Rectal smooth muscle tissue (tissue), 1 donor: ENCODE measurements around the gene TACR1.

Source experiments
- H3K27ac ChIP-seq: one replicate; pipeline ENCODE4 v1.7.0; 2013; ENCODE audit warnings: low read depth, low read length, inconsistent platforms
- H3K27me3 ChIP-seq: one replicate; pipeline ENCODE4 v1.7.0; 2013; ENCODE audit warnings: low read length; ENCODE audit not compliant: control insufficient read depth, insufficient read depth
- H3K36me3 ChIP-seq: one replicate; pipeline ENCODE4 v1.7.0; 2013; ENCODE audit warnings: low read length; ENCODE audit not compliant: control insufficient read depth, insufficient read depth
- H3K4me1 ChIP-seq: one replicate; pipeline ENCODE4 v1.7.0; 2013; ENCODE audit warnings: low read length; ENCODE audit not compliant: control insufficient read depth, insufficient read depth
- H3K4me3 ChIP-seq: one replicate; pipeline ENCODE4 v1.7.0; 2013; ENCODE audit warnings: low read length
- H3K9ac ChIP-seq: one replicate; pipeline ENCODE4 v1.7.0; 2013; ENCODE audit warnings: low read length

The TACR1 gene

GRCh38 chr2:75090770-75091515 lies 108.4 kb downstream of the TACR1 start:
- no peak overlapping the region for H3K9ac ChIP-seq
- no peaks in the 10 kb centered on the region for H3K4me1 ChIP-seq
- no peak overlapping the region for H3K4me3 ChIP-seq
- no peaks in the 10 kb centered on the region for H3K36me3 ChIP-seq
- no peak overlapping the region for H3K27ac ChIP-seq
- H3K27me3 ChIP-seq = no peaks in the 10 kb centered on the region

DNA sequence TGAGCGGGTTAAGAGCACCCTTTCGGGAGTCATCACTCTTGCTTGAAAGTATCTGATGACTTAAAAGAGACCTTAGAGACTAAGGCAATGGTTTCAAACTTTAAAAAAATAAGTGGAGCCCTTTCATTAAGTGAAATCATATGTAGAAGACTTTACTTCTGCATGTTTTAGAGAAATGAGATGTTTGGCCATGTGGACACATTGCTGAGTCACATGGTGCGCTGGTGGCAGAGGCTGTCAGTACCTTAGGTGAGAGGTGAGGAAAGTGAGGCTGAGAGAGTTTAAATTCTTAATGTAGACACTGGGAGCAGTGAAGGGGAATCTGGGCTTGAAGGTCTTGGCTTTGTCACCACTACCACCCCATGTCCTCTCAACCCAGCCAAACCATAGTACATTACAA lies 109.8 kb downstream of the TACR1 start:
- H3K36me3 ChIP-seq = no peaks in the 10 kb centered on the region
- H3K4me1 ChIP-seq = no peaks in the 10 kb centered on the region
- H3K9ac ChIP-seq = no peak overlapping the region
- H3K27me3 ChIP-seq = no peaks in the 10 kb centered on the region
- no peak overlapping the region for H3K27ac ChIP-seq
- no peak overlapping the region for H3K4me3 ChIP-seq

DNA sequence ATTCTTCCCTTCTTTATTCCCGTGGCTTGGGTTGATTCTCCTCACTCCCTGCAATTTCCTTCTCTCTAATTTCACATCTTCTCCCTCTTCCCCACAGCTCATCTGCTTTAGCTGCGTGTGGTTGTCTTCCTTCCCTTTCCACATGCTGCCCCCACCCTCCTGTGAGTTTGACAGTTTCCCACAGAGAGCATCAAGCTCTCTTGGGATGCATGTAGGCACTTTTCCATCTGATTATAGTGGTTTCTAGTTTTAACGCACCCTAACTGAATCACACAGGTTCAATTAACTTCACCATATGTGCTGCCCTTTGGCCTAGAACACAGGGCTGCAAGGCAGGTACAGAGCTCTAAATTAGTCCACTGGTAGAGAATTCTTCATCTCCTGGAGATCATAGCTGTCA lies 110.5 kb downstream of the TACR1 start:
- no peaks in the 10 kb centered on the region for H3K36me3 ChIP-seq
- H3K4me1 ChIP-seq = no peaks in the 10 kb centered on the region
- no peak overlapping the region for H3K4me3 ChIP-seq
- no peak overlapping the region for H3K9ac ChIP-seq
- no peaks in the 10 kb centered on the region for H3K27me3 ChIP-seq
- no peak overlapping the region for H3K27ac ChIP-seq

DNA sequence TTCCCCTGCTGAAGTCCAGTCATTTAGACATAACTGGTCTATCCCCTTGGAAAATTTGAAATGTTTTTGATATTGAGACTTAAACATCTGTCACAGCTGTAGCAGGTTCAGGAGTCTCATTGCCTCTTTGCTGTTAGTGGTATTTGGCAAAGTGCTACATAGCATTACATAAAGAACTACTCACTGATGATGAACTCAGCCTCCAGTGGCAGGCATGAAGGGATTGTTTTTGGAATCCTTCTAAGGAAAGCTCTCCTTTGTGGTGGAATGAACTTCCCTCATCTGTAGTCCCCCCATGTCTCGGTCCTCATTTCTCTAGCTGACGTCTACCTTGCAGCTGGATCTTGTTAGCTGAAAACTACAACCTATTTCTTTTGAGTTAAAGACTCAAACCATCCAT lies 111.6 kb downstream of the TACR1 start:
- Histone ChIP-seq H3K27me3 (no peaks in the 10 kb centered on the region), H3K36me3 (no peaks in the 10 kb centered on the region), H3K9ac (no peak overlapping the region), H3K4me3 (no peak overlapping the region), H3K27ac (no peak overlapping the region), H3K4me1 (no peaks in the 10 kb centered on the region)

DNA sequence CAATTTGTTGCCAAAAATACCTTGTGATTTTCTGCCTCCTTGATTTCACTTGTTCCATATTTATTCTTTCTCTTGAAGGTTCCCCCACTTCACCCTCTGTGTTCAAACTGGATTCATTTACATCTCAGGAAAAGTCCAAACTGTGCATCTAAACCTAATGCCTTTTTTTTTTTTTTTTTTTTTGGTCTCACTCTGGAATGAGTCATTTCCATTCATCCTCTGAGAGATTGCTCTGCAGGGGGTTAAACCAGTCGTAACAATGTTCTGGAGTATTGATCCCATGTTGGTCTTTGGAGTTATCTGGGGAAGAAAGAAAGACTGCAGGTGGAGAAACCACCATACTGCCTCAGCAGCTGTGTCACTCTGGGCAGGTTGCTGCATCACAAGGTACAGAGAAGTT lies 119.7 kb downstream of the TACR1 start:
- no peak overlapping the region for H3K27ac ChIP-seq
- H3K36me3 ChIP-seq = no peaks in the 10 kb centered on the region
- H3K9ac ChIP-seq = no peak overlapping the region
- no peak overlapping the region for H3K4me3 ChIP-seq
- H3K27me3 ChIP-seq = no peaks in the 10 kb centered on the region
- no peaks in the 10 kb centered on the region for H3K4me1 ChIP-seq

DNA sequence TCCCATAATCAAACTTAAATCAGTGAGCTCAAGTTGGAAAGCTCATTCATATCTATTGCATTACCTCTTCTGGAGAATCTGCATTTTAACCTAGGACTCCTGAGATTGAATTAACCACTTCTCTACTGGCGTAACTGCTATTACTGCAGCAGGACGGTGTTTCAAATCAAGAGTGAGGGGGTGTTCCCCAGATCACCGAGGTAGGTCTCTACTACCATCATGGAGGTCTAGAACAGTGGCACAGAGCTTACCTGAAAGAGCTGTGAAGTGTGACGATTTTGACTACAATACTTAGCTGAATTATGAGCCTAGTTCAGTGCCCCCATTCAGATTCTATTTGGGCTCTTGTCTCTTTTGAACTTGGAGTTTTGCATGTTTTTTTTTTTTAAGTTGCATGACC lies 121.4 kb downstream of the TACR1 start:
- Histone ChIP-seq H3K4me1 (no peaks in the 10 kb centered on the region), H3K4me3 (no peak overlapping the region), H3K36me3 (no peaks in the 10 kb centered on the region), H3K27ac (no peak overlapping the region), H3K9ac (no peak overlapping the region), H3K27me3 (no peaks in the 10 kb centered on the region)

DNA sequence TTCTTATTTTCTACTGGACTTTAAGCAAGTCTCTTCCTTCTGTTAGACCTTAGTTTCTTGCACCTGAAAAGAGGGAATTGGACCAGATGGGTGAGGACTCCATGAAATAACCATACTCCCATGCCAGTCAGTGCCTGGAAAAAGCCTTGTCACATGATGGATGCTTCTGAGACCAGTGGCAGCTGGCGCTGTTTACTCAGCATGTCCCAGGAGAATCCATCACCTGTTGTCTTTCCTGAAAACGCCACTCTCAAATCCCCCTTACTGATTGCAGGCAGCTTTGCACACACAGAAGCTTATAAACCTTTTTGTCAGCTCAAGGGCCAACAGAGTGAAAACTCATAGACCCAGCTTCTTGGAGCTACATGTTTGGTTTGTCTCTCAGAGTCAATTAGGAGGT lies 123.2 kb downstream of the TACR1 start:
- no peak overlapping the region for H3K27ac ChIP-seq
- H3K9ac ChIP-seq = no peak overlapping the region
- H3K4me1 ChIP-seq = peaks cover 7% of the 10 kb centered on the region
- H3K27me3 ChIP-seq = no peaks in the 10 kb centered on the region
- H3K4me3 ChIP-seq = no peak overlapping the region
- no peaks in the 10 kb centered on the region for H3K36me3 ChIP-seq

GRCh38 chr2:75074708-75075107 lies 124.6 kb downstream of the TACR1 start:
- Histone ChIP-seq H3K4me1 (peaks cover 7% of the 10 kb centered on the region), H3K27me3 (no peaks in the 10 kb centered on the region), H3K27ac (no peak overlapping the region), H3K36me3 (no peaks in the 10 kb centered on the region), H3K4me3 (no peak overlapping the region), H3K9ac (no peak overlapping the region)

- H3K27me3 ChIP-seq = no peaks in the 10 kb centered on the region
- H3K9ac ChIP-seq = no peak overlapping the region
- no peak overlapping the region for H3K4me3 ChIP-seq
- no peaks in the 10 kb centered on the region for H3K36me3 ChIP-seq
- H3K4me1 ChIP-seq = peaks cover 7% of the 10 kb centered on the region
- no peak overlapping the region for H3K27ac ChIP-seq
Observed at GRCh38 chr2:75074228-75074627, 125.1 kb downstream of the TACR1 start.

DNA sequence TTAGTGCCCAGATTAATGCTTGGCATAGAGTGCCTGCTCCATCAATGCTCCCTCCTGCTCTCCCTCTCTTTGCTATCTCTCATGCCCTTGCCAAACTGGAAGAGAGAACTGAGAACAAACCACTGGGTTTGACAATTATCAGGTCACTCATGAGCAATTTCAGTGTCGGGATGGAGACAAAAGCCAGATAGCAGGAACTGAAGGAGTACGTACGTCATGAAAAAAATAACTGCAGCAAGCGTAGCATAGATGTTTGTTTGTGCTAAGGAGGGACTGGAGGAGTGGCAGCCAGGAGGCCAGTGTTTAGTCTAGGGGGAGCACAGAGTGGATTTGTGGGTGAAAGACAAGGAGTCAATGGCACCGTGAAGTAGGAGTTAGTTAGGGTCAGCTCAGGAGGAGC lies 127.6 kb downstream of the TACR1 start:
- Histone ChIP-seq H3K27ac (no peak overlapping the region), H3K4me3 (no peak overlapping the region), H3K9ac (no peak overlapping the region), H3K36me3 (no peaks in the 10 kb centered on the region), H3K27me3 (no peaks in the 10 kb centered on the region), H3K4me1 (peaks cover 7% of the 10 kb centered on the region)

DNA sequence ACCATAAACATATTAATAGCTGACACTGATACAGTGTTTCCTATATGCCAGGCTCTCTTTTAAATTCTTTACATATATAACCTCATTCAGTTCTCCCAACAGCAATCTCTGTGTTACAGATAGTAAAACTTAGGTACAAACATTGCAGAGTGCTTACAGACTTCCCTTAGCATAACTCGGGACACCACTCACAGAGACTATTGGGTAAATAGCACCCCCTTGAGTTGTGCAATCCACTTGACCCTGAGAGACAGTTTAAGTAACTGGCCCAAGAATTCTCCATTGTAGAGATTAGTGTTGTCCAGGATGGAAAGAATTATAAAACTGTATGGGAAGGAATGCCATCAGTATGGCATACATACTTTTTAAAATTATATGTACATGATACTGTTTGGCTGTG lies 130.8 kb downstream of the TACR1 start:
- H3K4me1 ChIP-seq = peaks cover 7% of the 10 kb centered on the region
- no peak overlapping the region for H3K27ac ChIP-seq
- H3K27me3 ChIP-seq = no peaks in the 10 kb centered on the region
- no peak overlapping the region for H3K4me3 ChIP-seq
- H3K9ac ChIP-seq = no peak overlapping the region
- no peaks in the 10 kb centered on the region for H3K36me3 ChIP-seq

DNA sequence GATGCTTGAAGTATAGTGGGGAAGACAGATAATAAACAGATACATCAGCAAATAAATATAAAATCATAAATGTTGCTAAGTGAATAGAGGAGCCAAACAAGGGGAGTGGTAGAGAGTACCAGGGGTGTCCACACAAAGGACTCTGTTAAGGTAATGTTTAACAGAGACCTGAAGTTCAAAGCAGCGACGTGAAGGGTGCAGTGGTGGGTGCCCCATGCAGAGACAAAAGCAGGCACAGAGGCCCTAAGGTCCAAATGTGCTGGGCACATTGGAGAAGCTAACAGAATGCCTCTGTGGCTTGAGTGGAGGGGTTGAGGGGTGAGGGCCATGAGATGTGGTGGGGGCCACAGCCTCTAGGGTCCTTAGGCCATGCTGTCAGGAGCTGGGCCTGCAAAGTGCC lies 131.8 kb downstream of the TACR1 start:
- H3K27ac ChIP-seq = no peak overlapping the region
- H3K4me3 ChIP-seq = no peak overlapping the region
- H3K36me3 ChIP-seq = no peaks in the 10 kb centered on the region
- H3K9ac ChIP-seq = no peak overlapping the region
- no peaks in the 10 kb centered on the region for H3K27me3 ChIP-seq
- H3K4me1 ChIP-seq = peaks cover 7% of the 10 kb centered on the region

GRCh38 chr2:75066121-75066902 lies 133.0 kb downstream of the TACR1 start:
- Histone ChIP-seq H3K4me3 (no peak overlapping the region), H3K36me3 (no peaks in the 10 kb centered on the region), H3K9ac (no peak overlapping the region), H3K27me3 (no peaks in the 10 kb centered on the region), H3K27ac (no peak overlapping the region), H3K4me1 (no peaks in the 10 kb centered on the region)
